Activated T-cell treated with anti-CD3 and anti-CD28 coated beads, Interleukin-2, amount 50 U/mL, for 48 hours (primary cell): ENCODE measurements around the gene WNT4.
A peak's percentile ranks its signal among the peaks of the same experiment; 100 is the strongest.

Experiments used
- DNase-seq, 2 experiments: peaks; one replicate each; pipeline ENCODE4 v3.0.0-alpha.2; 2020

WNT4 gene

DNA sequence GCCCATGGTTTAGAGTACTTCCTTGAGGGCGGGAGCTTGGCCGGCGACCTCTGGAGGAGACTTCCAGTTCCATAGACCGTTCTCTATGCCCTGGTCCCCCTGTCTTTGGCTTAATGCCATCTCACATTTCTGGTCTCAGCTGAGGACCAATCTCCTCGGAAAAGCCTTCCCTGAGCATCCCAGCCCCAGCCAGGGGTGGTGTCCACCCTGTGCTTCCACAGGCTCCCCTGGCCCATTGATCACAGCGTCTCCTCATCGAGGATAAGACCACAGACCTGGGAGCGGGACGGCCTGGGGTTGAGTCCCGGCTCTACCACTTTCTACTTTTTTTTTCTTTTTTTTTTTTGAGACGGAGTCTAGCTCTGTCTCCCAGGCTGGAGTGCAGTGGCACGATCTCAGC lies 14.5 kb downstream of the WNT4 start:
- no peak for DNase-seq

DNA sequence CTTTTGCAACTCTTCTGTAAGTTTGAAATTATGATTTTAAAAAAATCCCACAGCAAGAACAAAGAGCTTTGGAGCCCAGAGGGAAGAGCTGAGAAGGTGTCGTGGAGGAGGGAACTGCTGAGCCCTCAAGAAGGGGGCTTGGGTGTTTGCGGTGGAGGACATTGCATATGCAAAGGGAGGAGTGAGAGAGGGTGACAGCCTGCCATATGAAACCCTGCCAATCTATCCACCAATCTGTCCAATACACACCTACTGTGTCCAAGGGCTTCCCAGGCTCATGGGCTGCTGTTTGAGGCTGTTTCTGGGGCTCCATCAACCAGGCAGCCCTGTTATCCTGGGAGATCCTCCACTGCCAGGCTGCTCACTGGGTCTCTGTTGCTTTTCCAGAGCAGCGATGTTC lies 15.2 kb downstream of the WNT4 start:
- DNase-seq: no peak

DNA sequence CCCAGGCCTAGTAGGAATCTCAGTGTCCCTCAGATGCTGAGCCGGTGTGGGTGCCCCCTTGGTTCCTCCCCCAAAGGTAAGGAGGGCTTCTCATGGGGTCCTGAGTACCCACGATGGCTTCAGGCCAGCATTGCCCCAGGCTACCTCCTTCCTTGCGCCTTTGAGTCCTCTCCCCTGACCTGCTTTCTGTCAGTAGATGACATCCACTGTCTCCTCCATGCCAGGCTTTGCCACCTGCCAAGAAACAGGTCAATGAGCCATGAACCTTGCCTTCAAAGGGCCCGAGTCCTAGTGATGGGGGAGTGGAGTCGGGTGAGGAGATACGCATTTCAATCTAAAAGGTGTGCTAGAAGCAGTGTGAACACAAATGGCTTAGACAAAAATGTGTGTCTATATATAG lies 15.6 kb downstream of the WNT4 start:
- DNase-seq: no peak

DNA sequence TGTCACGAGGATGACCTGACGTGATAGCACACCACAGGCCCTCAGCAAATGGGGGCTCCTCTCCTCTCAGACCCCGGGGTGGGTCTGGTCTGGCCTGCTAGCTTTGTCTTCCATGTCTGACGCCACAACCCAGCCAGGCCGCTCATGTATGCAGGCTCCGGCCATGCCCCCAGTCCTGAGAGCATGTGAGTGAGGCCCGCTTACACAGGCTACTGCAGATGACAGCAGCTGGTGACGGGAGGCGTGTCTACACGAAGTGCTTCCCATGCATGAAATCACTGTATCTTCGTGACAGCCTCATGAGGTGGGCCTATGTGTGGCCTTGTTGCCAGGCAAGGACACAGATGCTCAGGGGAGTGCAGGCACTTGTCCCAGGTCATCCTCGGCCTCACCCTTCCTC lies 16.4 kb downstream of the WNT4 start:
- DNase-seq: no peak

DNA sequence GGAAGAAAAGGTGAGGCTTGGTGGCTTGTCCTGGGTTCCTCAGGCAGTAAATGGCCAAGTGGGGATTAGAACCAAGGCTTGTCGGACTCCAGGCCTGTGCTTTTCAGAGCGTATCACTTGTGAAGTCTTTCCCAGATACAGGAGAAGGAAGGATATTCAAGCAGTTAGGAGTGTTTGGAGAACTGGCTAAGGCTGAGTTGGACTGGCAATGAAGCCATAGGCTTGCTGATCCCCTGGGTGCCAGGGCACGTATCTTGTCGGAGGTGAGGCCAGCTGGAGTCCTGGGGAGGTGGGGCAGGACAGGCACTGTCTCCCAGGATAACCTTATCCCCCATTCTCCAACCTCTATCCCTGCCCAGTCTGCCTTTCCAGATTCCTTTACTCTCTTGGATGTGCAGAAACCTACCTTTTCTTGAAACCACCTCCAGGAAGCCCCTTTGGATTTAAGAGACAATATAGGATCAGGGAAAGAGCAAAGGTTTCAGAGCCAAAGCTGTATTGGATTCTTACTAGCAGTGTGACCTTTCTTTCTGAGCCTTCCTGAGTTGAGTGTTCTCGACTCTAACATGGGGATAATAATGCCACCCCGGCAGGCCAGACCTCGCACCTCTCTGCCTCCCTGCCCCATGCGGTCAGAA lies 18.2 kb downstream of the WNT4 start:
- DNase-seq: no peak

DNA sequence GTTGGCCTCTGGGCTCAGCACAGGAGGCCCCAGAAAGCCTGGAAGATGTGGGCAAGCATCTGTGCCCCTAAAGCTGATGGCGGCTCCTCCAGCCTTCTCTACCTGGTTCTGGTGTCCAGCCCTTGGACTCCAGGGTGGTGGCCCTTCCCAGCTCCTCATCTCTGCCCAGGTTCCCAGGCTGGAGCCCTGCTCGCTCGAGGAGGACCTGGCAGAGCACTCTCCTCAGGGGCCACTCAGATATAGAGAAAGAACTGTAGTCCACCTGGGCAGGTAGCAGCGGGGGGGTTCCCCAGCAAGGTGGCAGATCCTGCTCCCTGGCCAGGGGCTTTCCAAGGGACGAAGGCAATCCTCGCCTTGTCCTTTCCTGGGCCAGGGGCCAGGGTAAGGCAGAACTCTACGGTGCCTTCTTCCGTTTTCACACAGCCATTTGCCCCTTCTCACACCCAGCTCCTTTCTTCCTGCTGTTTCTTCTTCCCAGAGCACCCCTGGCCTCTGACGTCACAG lies 18.9 kb downstream of the WNT4 start:
- DNase-seq: no peak

DNA sequence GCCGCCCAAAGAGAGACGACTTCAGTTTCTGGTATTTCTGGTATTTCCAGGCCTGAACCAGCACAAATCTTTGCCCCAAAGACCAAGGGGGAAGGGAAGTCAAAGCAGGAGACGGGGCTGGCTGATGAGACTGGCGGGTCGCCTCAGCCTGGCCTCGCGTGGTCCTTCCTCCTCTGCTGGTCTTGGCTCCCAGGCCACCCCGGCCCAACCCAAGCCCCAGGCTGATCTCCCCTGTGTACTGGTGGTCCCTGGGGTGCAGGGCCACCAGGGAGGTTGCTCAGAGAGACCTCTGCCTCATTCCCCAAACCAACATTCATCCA lies 19.9 kb downstream of the WNT4 start:
- no peak for DNase-seq

DNA sequence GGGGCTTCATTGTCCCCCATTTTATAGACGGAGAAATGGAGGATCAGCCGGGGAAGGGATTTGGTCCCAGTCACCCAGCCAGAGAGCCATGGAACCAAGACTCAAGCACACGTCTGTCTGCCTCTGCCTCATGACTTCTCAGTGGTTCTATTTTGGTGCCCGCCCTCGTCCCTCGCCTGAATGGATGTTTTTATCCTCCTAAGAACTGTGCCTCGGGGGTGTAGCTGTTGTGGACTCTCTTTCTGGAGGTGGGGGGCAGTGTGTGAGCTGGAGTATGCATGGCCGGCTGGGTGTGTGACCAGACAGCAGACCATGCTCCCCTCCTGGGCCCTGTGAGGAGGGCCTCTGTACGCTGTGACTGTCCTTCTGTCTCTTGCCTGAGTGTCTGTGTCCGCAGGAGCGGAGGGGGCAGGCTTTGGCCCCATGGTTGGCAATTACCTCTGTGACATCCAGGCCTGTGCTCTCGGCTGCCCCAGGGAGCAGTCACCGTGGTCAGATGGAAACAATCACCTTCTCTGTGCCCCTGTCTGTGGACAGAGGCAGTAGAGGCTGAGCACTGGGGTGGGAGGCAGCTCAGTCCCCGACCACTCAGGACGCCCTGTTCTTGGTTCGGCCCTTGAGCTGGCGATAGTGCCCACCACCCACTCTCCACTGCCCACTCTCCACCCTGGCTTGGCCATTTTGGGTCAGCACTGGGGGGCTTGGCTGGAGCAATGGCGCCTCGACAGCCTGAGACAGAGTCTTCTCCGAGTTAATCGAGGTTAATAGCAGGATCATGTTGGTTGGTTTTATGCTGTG lies 20.4 kb downstream of the WNT4 start:
- DNase-seq: no peak

DNA sequence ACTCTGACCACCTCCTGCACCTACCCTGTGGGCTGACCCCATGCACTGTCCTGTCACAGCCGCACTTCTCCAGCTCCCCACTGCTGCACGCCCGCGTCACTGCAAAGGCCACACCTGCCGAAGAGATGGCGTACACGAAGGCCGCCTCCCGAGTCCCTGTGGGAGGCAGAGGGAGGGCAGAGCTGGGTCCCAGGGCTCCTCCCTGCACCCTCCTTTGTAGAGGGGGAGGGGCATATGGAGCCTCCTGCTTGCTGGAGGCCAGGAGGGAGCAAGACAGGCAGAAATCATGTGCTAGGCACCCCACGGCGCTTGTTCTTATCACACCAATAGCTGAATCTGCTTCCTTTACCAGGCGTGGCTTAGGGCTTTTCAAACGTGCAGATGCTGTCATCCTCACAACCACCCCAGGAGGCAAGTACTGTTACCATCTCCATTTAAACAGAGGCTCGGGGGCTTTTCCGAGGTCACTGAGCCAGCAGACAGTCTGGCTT lies 21.4 kb downstream of the WNT4 start:
- DNase-seq: no peak

DNA sequence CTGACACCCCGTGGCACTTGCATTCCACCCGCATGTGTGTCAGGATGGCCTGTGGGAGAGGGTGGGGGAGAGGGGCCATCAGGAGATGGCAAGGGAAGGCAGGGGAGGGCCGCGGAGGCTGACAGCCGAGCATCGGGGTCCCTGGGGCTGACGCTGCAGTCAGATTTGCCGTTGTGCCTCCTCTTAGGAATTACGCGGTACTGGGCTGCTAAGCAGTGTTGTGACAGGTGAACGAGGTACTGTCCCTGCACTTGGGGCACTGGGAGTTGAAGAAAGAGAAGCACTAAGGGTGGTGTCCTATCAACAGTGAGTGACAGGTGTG lies 22.5 kb downstream of the WNT4 start:
- DNase-seq: no peak

DNA sequence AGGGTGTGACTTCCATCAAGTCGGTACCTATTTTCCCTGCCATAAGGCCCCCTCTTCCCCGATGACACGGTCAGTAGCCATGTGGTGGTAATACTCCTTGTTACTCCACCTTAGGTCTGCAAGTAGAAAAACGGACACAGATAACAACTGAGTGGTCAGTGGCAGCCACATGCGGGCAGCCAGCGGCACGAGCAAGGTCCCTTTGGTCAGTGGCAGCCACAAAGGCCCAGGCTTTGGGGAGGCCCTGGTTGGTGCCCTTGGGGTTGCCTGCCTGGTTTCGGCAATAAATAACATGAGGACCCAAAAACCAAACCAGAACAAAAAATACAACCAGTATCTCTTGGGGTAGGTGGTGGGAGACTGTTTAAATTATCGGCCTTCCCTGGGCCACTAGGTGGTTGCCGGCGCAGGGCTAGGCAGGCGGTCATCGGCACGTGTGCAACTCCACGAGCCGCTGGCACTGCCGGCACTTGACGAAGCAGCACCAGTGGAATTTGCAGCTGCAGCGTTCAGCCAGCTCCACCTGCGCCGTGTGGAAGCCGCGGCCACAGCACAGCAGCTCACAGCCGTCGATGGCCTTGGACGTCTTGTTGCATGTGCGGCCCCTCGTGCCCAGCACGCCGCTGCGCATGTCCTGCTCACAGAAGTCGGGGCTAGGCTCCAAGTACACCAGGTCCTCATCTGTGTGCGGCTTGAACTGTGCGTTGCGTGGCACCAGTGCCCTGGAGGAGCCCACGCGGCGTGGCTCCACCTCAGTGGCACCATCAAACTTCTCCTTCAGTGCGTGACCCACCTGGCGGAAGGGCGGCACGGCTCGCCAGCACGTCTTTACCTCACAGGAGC lies 23.1 kb downstream of the WNT4 start:
- no peak for DNase-seq

DNA sequence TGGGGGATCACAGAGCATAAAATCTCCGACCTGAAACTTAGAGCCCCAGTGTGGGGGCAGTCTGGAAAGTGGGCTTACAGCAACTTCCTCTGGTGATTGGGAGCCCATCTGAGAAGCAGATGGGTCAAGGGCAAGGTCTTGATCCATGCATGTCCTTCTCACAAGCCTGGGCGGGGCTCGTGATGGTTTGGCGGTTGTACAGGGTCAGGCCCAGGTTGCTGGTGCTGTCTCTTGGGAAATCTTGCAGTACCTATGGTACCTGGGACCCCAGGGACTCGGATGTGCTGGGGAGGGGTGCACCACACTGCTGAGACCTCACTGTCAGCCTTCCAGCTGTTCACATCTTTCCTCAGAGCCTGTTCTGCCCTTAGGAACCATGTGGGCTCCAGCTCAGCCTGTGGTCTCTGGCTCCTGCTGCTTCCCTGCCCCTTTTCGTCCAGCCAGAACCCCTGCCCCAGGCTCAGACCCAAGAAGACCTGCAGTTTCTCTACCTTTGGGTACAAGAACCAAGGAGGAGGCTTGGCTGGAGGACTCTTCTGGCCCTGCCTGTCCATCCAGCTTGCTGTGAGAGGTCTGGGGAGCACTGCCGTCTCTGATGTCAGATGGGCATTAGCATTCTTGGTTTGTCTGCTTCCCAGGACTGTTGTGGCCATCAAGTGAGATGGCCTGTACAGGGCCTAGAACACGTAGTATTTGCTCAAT lies 24.5 kb downstream of the WNT4 start:
- DNase-seq: no peak

DNA sequence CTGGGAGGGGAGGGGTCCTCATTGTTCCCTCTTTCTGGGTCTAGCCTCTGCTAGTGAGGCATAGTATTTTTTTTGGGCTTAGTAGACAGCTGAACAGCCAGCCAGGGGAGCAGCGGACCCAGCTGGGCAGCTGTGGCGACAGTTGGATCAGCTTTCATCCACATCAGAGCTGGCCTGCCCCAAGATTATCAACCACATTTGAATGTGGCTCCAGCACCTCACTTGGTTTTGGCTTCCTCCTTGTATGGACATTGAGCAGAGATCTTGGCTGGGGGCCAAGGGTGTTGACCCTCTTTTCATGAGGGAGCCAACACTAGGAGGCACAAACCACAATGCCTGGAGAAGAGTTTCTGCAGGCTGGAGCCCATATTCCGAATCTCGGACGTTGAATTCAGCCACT lies 25.0 kb downstream of the WNT4 start:
- DNase-seq: no peak

DNA sequence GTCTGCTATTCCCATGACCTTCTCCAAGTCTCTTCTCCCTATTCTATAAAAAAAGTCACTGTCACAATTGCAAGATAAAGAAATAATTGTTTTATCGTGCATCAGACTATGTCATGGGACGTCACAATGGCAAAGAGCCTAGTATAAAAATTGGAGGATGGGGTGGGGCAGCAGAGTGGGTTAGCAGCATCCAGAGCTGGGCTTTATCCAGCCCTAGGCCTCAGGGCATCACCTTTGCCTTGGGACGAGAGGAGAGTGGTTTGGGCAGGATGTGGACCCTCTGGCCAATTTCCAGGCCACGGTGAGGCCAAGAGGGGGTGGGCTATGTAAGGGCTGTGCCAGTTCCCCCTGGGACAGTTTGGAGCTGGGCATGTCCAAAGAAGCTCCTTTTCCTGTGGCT lies 25.7 kb downstream of the WNT4 start:
- DNase-seq: no peak

DNA sequence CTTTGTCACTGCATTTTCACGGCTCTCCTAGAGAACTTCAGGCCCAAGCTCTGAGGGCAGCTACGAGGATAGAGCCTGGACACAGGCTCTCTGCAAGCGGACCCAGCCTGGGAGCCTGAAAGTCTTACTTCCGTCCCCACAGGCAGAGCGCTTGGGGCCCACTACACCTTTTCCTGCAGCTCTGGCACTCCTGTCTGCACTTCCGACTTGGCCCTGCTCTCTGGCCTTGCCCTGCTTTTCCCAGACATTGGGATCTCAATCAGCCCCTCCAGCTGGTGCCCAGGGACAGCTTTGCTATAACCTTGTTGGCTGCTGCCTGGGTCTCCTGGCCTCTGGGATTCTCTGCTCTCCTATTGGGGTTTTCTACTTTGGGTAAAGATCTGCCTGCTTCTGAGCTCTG lies 27.6 kb downstream of the WNT4 start:
- no peak for DNase-seq

DNA sequence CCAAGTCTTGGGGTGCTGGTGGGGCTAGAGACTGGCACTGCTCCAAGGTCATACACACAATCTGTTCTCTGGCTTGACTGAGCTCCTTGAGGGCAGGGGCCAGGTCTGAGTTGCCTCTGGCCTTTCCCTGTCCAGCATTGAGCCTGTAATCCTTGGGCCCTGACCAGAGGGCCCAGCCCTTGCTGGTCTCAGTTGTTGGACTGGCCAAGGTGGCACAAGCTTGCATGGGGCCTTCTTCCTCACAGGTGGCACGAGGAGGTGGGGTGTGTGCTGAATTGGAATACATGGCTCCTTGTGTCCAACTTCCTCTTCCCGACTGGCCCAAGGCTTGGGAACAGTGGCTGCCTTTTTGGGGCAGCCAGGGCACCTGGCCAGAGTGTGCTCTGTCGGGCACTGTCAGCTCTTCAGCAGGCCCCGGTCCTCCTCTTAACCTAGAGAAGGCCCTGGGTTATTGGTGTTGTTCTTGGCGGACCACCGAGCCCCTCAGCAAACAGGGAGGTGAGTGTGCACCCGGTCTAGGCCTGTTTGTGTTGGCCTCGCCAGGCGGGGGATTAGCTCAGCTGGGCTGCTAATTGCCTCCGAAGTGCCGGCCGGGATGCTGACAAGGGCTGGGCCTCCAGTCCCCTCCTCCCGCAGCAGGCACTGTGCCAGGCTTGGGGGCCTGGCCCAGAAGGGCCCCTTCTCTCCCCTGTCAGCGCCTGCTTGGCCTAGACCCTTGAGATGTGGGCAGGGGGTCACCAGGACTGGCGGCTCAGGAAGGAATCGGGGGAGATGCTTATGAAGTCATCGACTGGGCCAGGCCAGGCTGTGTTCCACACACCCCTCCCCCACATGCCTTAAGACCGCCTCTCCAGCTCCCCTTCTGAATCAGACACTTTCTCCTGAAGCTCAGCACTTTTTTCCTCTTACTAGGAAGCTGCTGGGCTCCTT lies 28.5 kb downstream of the WNT4 start:
- DNase-seq: no peak

DNA sequence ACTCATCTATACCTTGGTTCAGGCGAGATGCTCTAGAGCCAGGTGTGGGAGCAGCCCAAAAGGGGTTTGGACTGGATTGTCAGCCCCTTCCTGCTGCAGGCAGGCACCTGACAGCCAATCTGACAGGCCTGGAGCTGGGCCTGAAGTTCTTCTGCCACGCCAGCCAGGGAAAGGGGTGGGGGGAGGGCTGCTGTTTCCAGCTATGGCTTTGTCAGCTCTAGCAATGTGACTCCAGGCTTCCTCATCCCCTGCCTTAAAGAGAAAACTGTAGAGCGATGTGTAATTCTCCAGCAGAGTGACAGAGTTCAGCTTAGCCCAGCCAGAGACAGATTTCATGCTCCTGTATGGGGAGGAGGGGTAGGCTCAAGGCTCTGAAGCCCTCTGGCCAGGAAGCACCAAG lies 30.3 kb downstream of the WNT4 start:
- peak in 1 of 2 experiments; percentile 15 for DNase-seq

DNA sequence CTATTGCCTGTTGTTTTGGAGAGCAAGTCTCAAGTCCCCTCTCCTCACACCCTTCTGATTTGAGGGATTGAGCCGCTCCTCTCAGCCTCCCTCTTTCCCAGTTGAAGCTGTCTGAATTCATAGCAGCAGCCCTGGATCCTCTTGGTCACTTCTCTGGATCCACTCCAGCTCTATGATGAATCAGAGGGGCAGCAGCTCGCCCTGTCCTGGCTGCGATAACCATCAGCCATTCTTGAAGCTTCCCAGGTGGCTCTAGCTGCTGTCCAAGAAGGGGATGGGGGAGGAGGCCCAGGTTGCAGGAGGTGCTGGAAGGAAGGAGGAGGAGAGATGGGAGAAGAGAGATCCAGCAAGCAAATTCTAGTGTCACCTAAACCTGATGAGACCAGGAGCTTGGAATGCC lies 31.3 kb downstream of the WNT4 start:
- DNase-seq: peak; percentile 11

DNA sequence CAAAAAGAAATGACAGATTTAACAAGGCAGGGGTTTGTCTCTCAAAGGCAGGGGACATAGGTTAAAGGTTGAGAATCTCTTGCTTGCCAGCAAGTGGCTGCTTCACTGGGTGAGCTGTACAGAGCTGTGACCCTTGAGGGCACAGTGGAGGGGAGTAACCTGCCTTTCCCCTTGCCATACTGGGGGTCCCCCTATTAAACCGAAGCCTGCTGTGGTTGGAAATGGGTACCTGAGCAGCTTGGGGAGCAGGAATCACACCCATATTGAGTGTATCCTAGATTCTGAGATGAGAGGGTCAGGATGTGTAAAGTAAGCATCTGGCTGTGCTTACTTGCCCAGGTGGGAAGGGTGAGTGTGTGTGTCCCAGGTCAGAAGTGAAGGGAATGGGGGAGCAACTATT lies 31.8 kb downstream of the WNT4 start:
- peak; percentile 10 to 11 for DNase-seq

DNA sequence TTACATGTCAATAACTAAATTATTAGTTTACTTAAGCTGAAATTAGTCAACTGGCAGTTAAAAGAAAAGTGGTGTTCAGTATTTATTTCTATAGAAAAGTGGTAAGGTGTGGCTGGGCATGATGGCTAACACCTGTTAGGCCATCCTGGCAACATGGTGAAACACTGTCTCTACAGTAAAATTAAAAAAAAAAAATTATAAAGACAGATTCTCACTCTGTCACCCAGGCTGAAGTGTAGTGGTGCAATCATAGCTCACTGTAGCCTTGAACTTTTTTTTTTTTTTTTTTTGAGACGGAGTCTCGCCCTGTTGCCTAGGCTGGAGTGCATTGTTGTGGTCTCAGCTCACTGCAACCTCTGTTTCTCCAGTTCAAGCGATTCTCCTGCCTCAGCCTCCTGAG lies 32.9 kb downstream of the WNT4 start:
- no peak for DNase-seq

DNA sequence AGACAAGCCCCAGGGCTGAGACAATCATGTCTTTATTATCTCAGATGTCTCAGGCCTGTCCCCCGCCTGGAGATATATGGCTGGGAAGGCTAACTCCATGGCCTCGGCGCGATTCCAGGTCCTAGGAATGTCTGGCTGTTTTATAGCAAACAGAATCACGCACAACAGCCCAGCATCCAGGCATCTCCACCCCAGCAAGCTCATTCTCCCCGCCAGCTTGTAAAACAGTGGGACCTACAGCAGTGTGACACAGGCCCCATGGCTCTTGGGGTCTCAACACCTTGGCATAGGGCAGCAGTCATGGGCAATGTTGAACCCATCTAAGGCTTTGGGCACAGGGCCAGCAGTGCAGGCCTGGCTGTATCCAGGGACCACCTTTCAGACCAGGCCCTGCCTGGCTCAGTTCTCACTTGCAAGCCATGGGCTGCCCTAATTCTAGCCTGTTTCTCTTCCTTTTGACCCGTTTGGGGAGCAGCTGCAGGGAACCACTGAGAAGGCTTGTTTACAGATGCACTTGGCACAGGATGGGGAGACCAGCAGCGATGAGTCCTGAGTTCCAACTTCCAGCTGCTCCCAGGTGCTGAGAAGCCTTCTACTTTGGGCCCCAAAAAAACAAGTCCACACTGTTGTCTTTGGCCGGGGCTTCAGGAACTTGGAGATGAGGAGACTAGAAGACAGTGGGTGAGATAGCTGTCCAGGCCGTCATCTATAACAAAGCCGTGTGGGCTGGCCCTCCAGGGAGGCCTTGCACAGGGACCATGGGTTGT lies 34.4 kb downstream of the WNT4 start:
- DNase-seq: peak; percentile 13 to 14
